A549 (cell line): Measurements from ENCODE around the gene RFC1.

Experiments
- CBX2 ChIP-seq: fragments of 200-600 bp; sonication (generic); IDR thresholded peaks from 2 replicates; pipeline ENCODE4 v1.6.1; 2016; ENCODE audit warnings: low read depth, mild to moderate bottlenecking, borderline replicate concordance
- CEBPB ChIP-seq, 2 experiments: fragments of >200 bp in 1 of 2; sonication (Bioruptor Twin) in 1 of 2; formaldehyde crosslinking in 1 of 2; IDR thresholded peaks; 2 replicates each; pipeline ENCODE4 v1.6.1; 2012 to 2016
- EP300 ChIP-seq, 2 experiments: fragments of >200 bp; sonication (Bioruptor Twin); formaldehyde crosslinking; IDR thresholded peaks; 2 replicates in 1 of 2; 3 replicates in 1 of 2; pipeline ENCODE4 v1.6.1; 2016 to 2017
- ESRRA ChIP-seq: fragments of 150-350 bp; IDR thresholded peaks from 2 replicates; pipeline ENCODE4 v1.6.1; 2014; ENCODE audit warnings: mild to moderate bottlenecking, low read length, borderline replicate concordance
- KDM1A ChIP-seq: fragments of 200-600 bp; sonication (generic); IDR thresholded peaks from 2 replicates; pipeline ENCODE4 v1.6.1; 2016; ENCODE audit warnings: low read depth, mild to moderate bottlenecking
- POLR2A ChIP-seq: IDR thresholded peaks from 2 replicates; pipeline ENCODE4 v1.6.1; 2012; ENCODE audit warnings: mild to moderate bottlenecking, low read length
- RCOR1 ChIP-seq: fragments of 150-350 bp; IDR thresholded peaks from 2 replicates; pipeline ENCODE4 v1.6.1; 2014; ENCODE audit warnings: antibody characterized with exemption, low read length, low read depth
- RFX5 ChIP-seq: fragments of 450-650 bp; IDR thresholded peaks from 2 replicates; pipeline ENCODE4 v1.7.1; 2014; ENCODE audit warnings: antibody characterized with exemption, mild to moderate bottlenecking, moderate library complexity
- TF ChIP-seq, protein P1 (sequence below): IDR thresholded peaks from 2 replicates; pipeline ENCODE4 v1.6.1; 2012
- TF ChIP-seq, protein P2 (sequence below): fragments of 200-600 bp; sonication (generic); IDR thresholded peaks from 2 replicates; pipeline ENCODE4 v1.6.1; 2016; ENCODE audit warnings: antibody characterized with exemption, mild to moderate bottlenecking, moderate library complexity
- TF ChIP-seq, protein P3 (sequence below): fragments of >200 bp; sonication (Bioruptor Twin); formaldehyde crosslinking; IDR thresholded peaks from 3 replicates; pipeline ENCODE4 v1.5.1; 2016
- TF ChIP-seq, protein P4 (sequence below): fragments of 450-650 bp; IDR thresholded peaks from 2 replicates; pipeline ENCODE4 v1.6.1; 2014; ENCODE audit warnings: antibody characterized with exemption

DNA sequence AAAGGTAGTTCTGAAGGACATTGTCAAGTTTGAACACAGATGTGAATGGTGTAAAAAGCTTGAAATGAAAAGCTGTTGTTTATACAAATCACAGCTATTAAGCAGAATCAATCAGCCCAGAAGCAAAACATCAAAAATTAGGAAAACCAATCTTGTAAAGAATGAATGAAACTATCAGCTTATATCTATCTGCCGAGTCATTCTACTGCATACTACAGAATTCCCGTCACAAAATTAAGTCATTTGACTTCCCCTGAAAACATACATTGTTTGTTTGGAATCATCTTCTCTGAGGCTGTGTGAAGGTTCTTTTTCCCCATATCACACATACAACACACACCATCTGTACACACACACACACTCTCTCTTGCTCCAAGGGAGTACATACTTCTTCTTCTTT is 80.3 kb downstream of the RFC1 start:
- TF ChIP-seq POLR2A: no peak
- no peak for TF ChIP-seq CEBPB (IDR thresholded peaks at IDR 0.05)
- TF ChIP-seq, protein P1, sequence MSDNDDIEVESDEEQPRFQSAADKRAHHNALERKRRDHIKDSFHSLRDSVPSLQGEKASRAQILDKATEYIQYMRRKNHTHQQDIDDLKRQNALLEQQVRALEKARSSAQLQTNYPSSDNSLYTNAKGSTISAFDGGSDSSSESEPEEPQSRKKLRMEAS: no peak
- TF ChIP-seq CBX2: no peak
- TF ChIP-seq, protein P2, sequence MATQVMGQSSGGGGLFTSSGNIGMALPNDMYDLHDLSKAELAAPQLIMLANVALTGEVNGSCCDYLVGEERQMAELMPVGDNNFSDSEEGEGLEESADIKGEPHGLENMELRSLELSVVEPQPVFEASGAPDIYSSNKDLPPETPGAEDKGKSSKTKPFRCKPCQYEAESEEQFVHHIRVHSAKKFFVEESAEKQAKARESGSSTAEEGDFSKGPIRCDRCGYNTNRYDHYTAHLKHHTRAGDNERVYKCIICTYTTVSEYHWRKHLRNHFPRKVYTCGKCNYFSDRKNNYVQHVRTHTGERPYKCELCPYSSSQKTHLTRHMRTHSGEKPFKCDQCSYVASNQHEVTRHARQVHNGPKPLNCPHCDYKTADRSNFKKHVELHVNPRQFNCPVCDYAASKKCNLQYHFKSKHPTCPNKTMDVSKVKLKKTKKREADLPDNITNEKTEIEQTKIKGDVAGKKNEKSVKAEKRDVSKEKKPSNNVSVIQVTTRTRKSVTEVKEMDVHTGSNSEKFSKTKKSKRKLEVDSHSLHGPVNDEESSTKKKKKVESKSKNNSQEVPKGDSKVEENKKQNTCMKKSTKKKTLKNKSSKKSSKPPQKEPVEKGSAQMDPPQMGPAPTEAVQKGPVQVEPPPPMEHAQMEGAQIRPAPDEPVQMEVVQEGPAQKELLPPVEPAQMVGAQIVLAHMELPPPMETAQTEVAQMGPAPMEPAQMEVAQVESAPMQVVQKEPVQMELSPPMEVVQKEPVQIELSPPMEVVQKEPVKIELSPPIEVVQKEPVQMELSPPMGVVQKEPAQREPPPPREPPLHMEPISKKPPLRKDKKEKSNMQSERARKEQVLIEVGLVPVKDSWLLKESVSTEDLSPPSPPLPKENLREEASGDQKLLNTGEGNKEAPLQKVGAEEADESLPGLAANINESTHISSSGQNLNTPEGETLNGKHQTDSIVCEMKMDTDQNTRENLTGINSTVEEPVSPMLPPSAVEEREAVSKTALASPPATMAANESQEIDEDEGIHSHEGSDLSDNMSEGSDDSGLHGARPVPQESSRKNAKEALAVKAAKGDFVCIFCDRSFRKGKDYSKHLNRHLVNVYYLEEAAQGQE: no peak
- TF ChIP-seq, protein P3, sequence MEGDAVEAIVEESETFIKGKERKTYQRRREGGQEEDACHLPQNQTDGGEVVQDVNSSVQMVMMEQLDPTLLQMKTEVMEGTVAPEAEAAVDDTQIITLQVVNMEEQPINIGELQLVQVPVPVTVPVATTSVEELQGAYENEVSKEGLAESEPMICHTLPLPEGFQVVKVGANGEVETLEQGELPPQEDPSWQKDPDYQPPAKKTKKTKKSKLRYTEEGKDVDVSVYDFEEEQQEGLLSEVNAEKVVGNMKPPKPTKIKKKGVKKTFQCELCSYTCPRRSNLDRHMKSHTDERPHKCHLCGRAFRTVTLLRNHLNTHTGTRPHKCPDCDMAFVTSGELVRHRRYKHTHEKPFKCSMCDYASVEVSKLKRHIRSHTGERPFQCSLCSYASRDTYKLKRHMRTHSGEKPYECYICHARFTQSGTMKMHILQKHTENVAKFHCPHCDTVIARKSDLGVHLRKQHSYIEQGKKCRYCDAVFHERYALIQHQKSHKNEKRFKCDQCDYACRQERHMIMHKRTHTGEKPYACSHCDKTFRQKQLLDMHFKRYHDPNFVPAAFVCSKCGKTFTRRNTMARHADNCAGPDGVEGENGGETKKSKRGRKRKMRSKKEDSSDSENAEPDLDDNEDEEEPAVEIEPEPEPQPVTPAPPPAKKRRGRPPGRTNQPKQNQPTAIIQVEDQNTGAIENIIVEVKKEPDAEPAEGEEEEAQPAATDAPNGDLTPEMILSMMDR: no peak
- TF ChIP-seq RCOR1: no peak
- TF ChIP-seq ESRRA: no peak
- TF ChIP-seq EP300 (IDR thresholded peaks at IDR 0.05): no peak
- TF ChIP-seq RFX5: no peak
- TF ChIP-seq KDM1A: no peak
- TF ChIP-seq, protein P4, sequence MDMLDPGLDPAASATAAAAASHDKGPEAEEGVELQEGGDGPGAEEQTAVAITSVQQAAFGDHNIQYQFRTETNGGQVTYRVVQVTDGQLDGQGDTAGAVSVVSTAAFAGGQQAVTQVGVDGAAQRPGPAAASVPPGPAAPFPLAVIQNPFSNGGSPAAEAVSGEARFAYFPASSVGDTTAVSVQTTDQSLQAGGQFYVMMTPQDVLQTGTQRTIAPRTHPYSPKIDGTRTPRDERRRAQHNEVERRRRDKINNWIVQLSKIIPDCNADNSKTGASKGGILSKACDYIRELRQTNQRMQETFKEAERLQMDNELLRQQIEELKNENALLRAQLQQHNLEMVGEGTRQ: no peak
